Thyroid gland (tissue), 4 donors: ENCODE results near the gene CC2D2B.

Experiments used
- CTCF ChIP-seq, 6 experiments: fragments of 200-600 bp in 3 of 6; fragments of 450-650 bp in 3 of 6; sonication (generic) in 3 of 6; IDR thresholded peaks; one replicate each; pipeline ENCODE4 v1.5.1; 2016 to 2019; ENCODE audit warnings: antibody characterized with exemption in 6 of 6, mild to moderate bottlenecking in 2 of 6, inconsistent platforms in 1 of 6, moderate library complexity in 1 of 6
- POLR2A ChIP-seq, 2 donors: fragments of 450-650 bp; IDR thresholded peaks; one replicate each; pipeline ENCODE4 v1.6.1; 2017; ENCODE audit warnings: antibody characterized with exemption in 2 of 2, mild to moderate bottlenecking in 2 of 2, moderate library complexity in 1 of 2

- TF ChIP-seq POLR2A (IDR thresholded peaks at IDR 0.05) (no peak), CTCF (IDR thresholded peaks at IDR 0.05) (no peak)
Measured at GRCh38 chr10:95861386-95861785, 46.4 kb upstream of the CC2D2B start.
